ENCODE measurements around the gene DYRK1A. TPM values are rescaled to one million over a fixed set of nuclear protein-coding genes. Genes with fewer than 3 reads are reported as not detected.

DYRK1A gene
- total and polyA plus RNA-seq, 10 of the 15 experiments (the other 5 are each of a cell fraction or from before 2014, with no cell fraction given): 2.4 to 68.6 (median 30.7) TPM

- TF ChIP-seq E2F4 (IDR thresholded peaks at IDR 0.05; ENCODE audit: low read depth, low read length) (no peak), RELA (IDR thresholded peaks at IDR 0.05; ENCODE audit: borderline replicate concordance, partially characterized antibody) (no peak), HDAC2 (IDR thresholded peaks at IDR 0.05) (no peak), SMARCA5 (IDR thresholded peaks at IDR 0.05) (no peak), SIX5 (IDR thresholded peaks at IDR 0.05; ENCODE audit: low read depth, low read length, severe bottlenecking) (no peak), SUPT20H (IDR thresholded peaks at IDR 0.05; ENCODE audit: borderline replicate concordance, control insufficient read depth, low read depth, low read length) (no peak), SMC3 (IDR thresholded peaks at IDR 0.05; ENCODE audit: borderline replicate concordance, low read length) (no peak), RBBP5 (conservative IDR thresholded peaks at IDR 0.05) (no peak), BCL11A (IDR thresholded peaks at IDR 0.05; ENCODE audit: low read depth, low read length) (no peak), EZH2 (IDR thresholded peaks at IDR 0.05; ENCODE audit: borderline replicate concordance, control insufficient read depth, low read depth, low read length) (no peak), RB1 (IDR thresholded peaks at IDR 0.05; ENCODE audit: borderline replicate concordance) (peak; percentile 54; the same call in 1 of the 2 replicates), HDGF (IDR thresholded peaks at IDR 0.05) (no peak), TBL1XR1 (IDR thresholded peaks at IDR 0.05; ENCODE audit: low read depth, low read length) (no peak), TCF7 (IDR thresholded peaks at IDR 0.05; ENCODE audit: borderline replicate concordance) (no peak), NKRF (conservative IDR thresholded peaks at IDR 0.05) (no peak), SRF (IDR thresholded peaks at IDR 0.05; ENCODE audit: low read depth in 2 of 2, low read length in 2 of 2) (no peak), IRF3 (IDR thresholded peaks at IDR 0.05) (no peak), SREBF2 (IDR thresholded peaks at IDR 0.05; ENCODE audit: low read length) (no peak), TARDBP (IDR thresholded peaks at IDR 0.05; ENCODE audit: borderline replicate concordance) (no peak), FOS (IDR thresholded peaks at IDR 0.05; ENCODE audit: borderline replicate concordance, extremely low read depth, insufficient read length) (no peak), RFX5 (IDR thresholded peaks at IDR 0.05; ENCODE audit: low read depth, low read length) (no peak), E2F8 (IDR thresholded peaks at IDR 0.05; ENCODE audit: low read depth, partially characterized antibody) (no peak), MEF2A (IDR thresholded peaks at IDR 0.05; ENCODE audit: insufficient read depth, low read depth, low read length) (no peak), SPI1 (IDR thresholded peaks at IDR 0.05; ENCODE audit: borderline replicate concordance, insufficient read depth, low read depth, low read length) (no peak), NBN (IDR thresholded peaks at IDR 0.05) (no peak)
These were observed 166.6 kb downstream of the DYRK1A start (continued) for GRCh38 chr21:37532868-37533780.

Data from GM12878 (cell line).